Stimulated activated CD8-positive, alpha-beta memory T cell treated with anti-CD3 and anti-CD28 coated beads, Interleukin-4, amount 100 ng/mL, for 4 hours (primary cell): ENCODE measurements around the gene CTSZ.
"Not testable (repeated sequence)": the region's sequence is repeated elsewhere in the genome, so short reads cannot be mapped to it uniquely, and the experiment has no call there.

Experiments
- DNase-seq, 2 donors: peaks; one replicate each; pipeline ENCODE4 v3.0.0-alpha.2; 2020; ENCODE audit warnings: low read depth in 2 of 2, low spot score in 1 of 2

The CTSZ gene

GRCh38 chr20:58950603-58951002 is 56.5 kb downstream of the CTSZ start:
- no peak for DNase-seq

- not testable (repeated sequence) for DNase-seq
Measured at GRCh38 chr20:58947797-58948388, 59.2 kb downstream of the CTSZ start.

- DNase-seq: no peak
Measured at GRCh38 chr20:58945965-58946631, 61.0 kb downstream of the CTSZ start.
